Measurements from ENCODE around the gene CST9. TPM values are rescaled to one million over a fixed set of nuclear protein-coding genes. Genes with fewer than 3 reads are reported as not detected.

Gene CST9
- total RNA-seq, 2 experiments from 2014 or later: not detected

GRCh38 chr20:23631226-23631822 is 25.6 kb upstream of the CST9 start:
- H3K9me3 Mint-ChIP-seq: no peaks in the 10 kb centered on the region
- Histone ChIP-seq H3K9me3 (ENCODE audit: control insufficient read depth in 1 of 2, insufficient read depth in 1 of 2, low read length in 2 of 2) (peaks cover 0 to 2% of the 10 kb centered on the region in 2 experiments), H3K4me1 (ENCODE audit: insufficient read depth, low read length) (no peaks in the 10 kb centered on the region), H3K4me3 (ENCODE audit: low read length) (no peak overlapping the region), H3K27ac (ENCODE audit: low read depth in 1 of 2, low read length in 2 of 2) (no peak overlapping the region), H3K36me3 (ENCODE audit: insufficient read depth, low read length) (no peaks in the 10 kb centered on the region), H3K27me3 (ENCODE audit: control insufficient read depth in 1 of 2, insufficient read depth in 2 of 2, low read length in 2 of 2) (peaks cover 2 to 4% of the 10 kb centered on the region in 2 experiments)
- intact Hi-C loops (cut with DNase I, micrococcal nuclease): no loop called here
- H3K4me1 Mint-ChIP-seq (ENCODE audit: low read depth): no peaks in the 10 kb centered on the region
- H3K27ac Mint-ChIP-seq: no peak overlapping the region
- H3K27me3 Mint-ChIP-seq: peaks cover 20% of the 10 kb centered on the region
- no peak for DNase-seq
- TF ChIP-seq CTCF (IDR thresholded peaks at IDR 0.05): no peak
- ChIA-PET CTCF (no interaction called here), POLR2A (no interaction called here)
- no peak for ATAC-seq (ENCODE audit: poor library complexity)
- no peak overlapping the region for H3K4me3 Mint-ChIP-seq
- no peaks in the 10 kb centered on the region for H3K36me3 Mint-ChIP-seq (ENCODE audit: low read depth)

- ChIA-PET CTCF (no interaction called here), POLR2A (no interaction called here)
- intact Hi-C loops (cut with DNase I, micrococcal nuclease): no loop called here
- TF ChIP-seq CTCF (IDR thresholded peaks at IDR 0.05): no peak
- no peak overlapping the region for H3K27ac ChIP-seq (ENCODE audit: low read depth in 1 of 2, low read length in 2 of 2)
- no peaks in the 10 kb centered on the region for H3K9me3 Mint-ChIP-seq
- no peak overlapping the region for H3K27ac Mint-ChIP-seq
- peaks cover 13% of the 10 kb centered on the region for H3K27me3 Mint-ChIP-seq
- no peaks in the 10 kb centered on the region for H3K4me1 ChIP-seq (ENCODE audit: insufficient read depth, low read length)
- ATAC-seq (ENCODE audit: poor library complexity): no peak
- peaks cover 0 to 4% of the 10 kb centered on the region in 2 experiments for H3K27me3 ChIP-seq (ENCODE audit: control insufficient read depth in 1 of 2, insufficient read depth in 2 of 2, low read length in 2 of 2)
- H3K9me3 ChIP-seq (ENCODE audit: control insufficient read depth in 1 of 2, insufficient read depth in 1 of 2, low read length in 2 of 2): no peaks in the 10 kb centered on the region
- no peak overlapping the region for H3K4me3 ChIP-seq (ENCODE audit: low read length)
- H3K4me1 Mint-ChIP-seq (ENCODE audit: low read depth): no peaks in the 10 kb centered on the region
- no peak for DNase-seq
- H3K36me3 ChIP-seq (ENCODE audit: insufficient read depth, low read length): no peaks in the 10 kb centered on the region
- no peaks in the 10 kb centered on the region for H3K36me3 Mint-ChIP-seq (ENCODE audit: low read depth)
- H3K4me3 Mint-ChIP-seq: no peak overlapping the region
These were observed 24.7 kb upstream of the CST9 start for GRCh38 chr20:23630392-23630849.

- no peak overlapping the region for H3K4me3 ChIP-seq (ENCODE audit: low read length)
- ChIA-PET POLR2A (no interaction called here), CTCF (no interaction called here)
- no peaks in the 10 kb centered on the region for H3K4me1 Mint-ChIP-seq (ENCODE audit: low read depth)
- intact Hi-C loops (cut with DNase I, micrococcal nuclease): no loop called here
- H3K9me3 Mint-ChIP-seq: no peaks in the 10 kb centered on the region
- H3K27ac Mint-ChIP-seq: no peak overlapping the region
- H3K27me3 ChIP-seq (ENCODE audit: control insufficient read depth in 1 of 2, insufficient read depth in 2 of 2, low read length in 2 of 2): peaks cover 0 to 4% of the 10 kb centered on the region in 2 experiments
- no peak overlapping the region for H3K27ac ChIP-seq (ENCODE audit: low read depth in 1 of 2, low read length in 2 of 2)
- no peaks in the 10 kb centered on the region for H3K36me3 ChIP-seq (ENCODE audit: insufficient read depth, low read length)
- peaks cover 12% of the 10 kb centered on the region for H3K27me3 Mint-ChIP-seq
- no peaks in the 10 kb centered on the region for H3K4me1 ChIP-seq (ENCODE audit: insufficient read depth, low read length)
- no peaks in the 10 kb centered on the region for H3K9me3 ChIP-seq (ENCODE audit: control insufficient read depth in 1 of 2, insufficient read depth in 1 of 2, low read length in 2 of 2)
- ATAC-seq (ENCODE audit: poor library complexity) (no peak), DNase-seq (no peak)
- H3K36me3 Mint-ChIP-seq (ENCODE audit: low read depth): no peaks in the 10 kb centered on the region
- no peak for TF ChIP-seq CTCF (IDR thresholded peaks at IDR 0.05)
- H3K4me3 Mint-ChIP-seq: no peak overlapping the region
These were observed 24.1 kb upstream of the CST9 start for GRCh38 chr20:23629542-23630391.

Measured in CD4-positive, alpha-beta T cell (primary cell).